OCI-LY1 (cell line): ENCODE results near the gene ZNF514.
"Not testable (repeated sequence)": the region's sequence is repeated elsewhere in the genome, so short reads cannot be mapped to it uniquely, and the experiment has no call there.

Experiments used
- H2AFZ ChIP-seq: fragments of 200-600 bp; sonication (generic), shearing (Covaris generic); 2 replicates; pipeline ENCODE4 v1.6.0; 2014; ENCODE audit warnings: antibody characterized with exemption, mild to moderate bottlenecking, low read length
- H3F3A ChIP-seq: fragments of 200-600 bp; sonication (generic), shearing (Covaris generic); 2 replicates; pipeline ENCODE4 v1.6.0; 2014; ENCODE audit warnings: mild to moderate bottlenecking, antibody characterized with exemption, low read length, moderate library complexity; ENCODE audit not compliant: insufficient read depth
- H3K27ac ChIP-seq: fragments of 200-600 bp; sonication (generic); 2 replicates; pipeline ENCODE4 v1.5.1; 2014; ENCODE audit warnings: low read length, mixed run types, mild to moderate bottlenecking, low read depth; ENCODE audit not compliant: poor library complexity, severe bottlenecking
- H3K27me3 ChIP-seq: fragments of 200-600 bp; sonication (generic); 2 replicates; pipeline ENCODE4 v1.6.0; 2014; ENCODE audit warnings: antibody characterized with exemption, mild to moderate bottlenecking, low read length, moderate library complexity; ENCODE audit not compliant: insufficient read depth
- H3K36me3 ChIP-seq: fragments of 200-600 bp; sonication (generic); 2 replicates; pipeline ENCODE4 v1.6.1; 2014; ENCODE audit warnings: mild to moderate bottlenecking, antibody characterized with exemption, low read length, moderate library complexity, mixed read lengths; ENCODE audit not compliant: insufficient read depth
- H3K4me1 ChIP-seq: fragments of 200-600 bp; sonication (generic); 2 replicates; pipeline ENCODE4 v1.5.1; 2014; ENCODE audit warnings: mild to moderate bottlenecking, low read length, moderate library complexity; ENCODE audit not compliant: insufficient read depth, severe bottlenecking
- H3K4me2 ChIP-seq: fragments of 200-600 bp; sonication (generic), shearing (Covaris generic); 2 replicates; pipeline ENCODE4 v1.6.1; 2014; ENCODE audit warnings: low read length
- H3K4me3 ChIP-seq: fragments of 200-600 bp; sonication (generic); 2 replicates; pipeline ENCODE4 v1.5.1; 2014; ENCODE audit warnings: low read length, low read depth, mild to moderate bottlenecking, mixed read lengths; ENCODE audit not compliant: poor library complexity, severe bottlenecking
- H3K79me2 ChIP-seq: fragments of 200-600 bp; shearing (Covaris generic); 2 replicates; pipeline ENCODE4 v1.6.1; 2016; ENCODE audit warnings: mixed run types, low read length, mixed read lengths; ENCODE audit not compliant: insufficient read depth
- H3K9ac ChIP-seq: fragments of 200-600 bp; sonication (generic), shearing (Covaris generic); 2 replicates; pipeline ENCODE4 v1.6.1; 2014; ENCODE audit warnings: mild to moderate bottlenecking, low read length, mixed read lengths
- H3K9me2 ChIP-seq: fragments of 200-600 bp; sonication (generic), shearing (Covaris generic); 2 replicates; pipeline ENCODE4 v1.6.1; 2014; ENCODE audit warnings: low read depth, mild to moderate bottlenecking, low read length, mixed read lengths
- H3K9me3 ChIP-seq: fragments of 200-600 bp; shearing (Covaris generic); 2 replicates; pipeline ENCODE4 v1.6.1; 2014; ENCODE audit warnings: low read length, mixed read lengths
- H4K20me1 ChIP-seq: fragments of 200-600 bp; sonication (generic), shearing (Covaris generic); 2 replicates; pipeline ENCODE4 v1.6.0; 2016; ENCODE audit warnings: mild to moderate bottlenecking, low read length; ENCODE audit not compliant: insufficient read depth
- EZH2 ChIP-seq: fragments of 200-600 bp; sonication (generic), shearing (Covaris generic); IDR thresholded peaks from 2 replicates; pipeline ENCODE4 v1.8.0; 2017; ENCODE audit warnings: borderline replicate concordance, mixed run types, mild to moderate bottlenecking, antibody characterized with exemption, low read length, moderate library complexity, mixed read lengths
- TF ChIP-seq, protein P1 (sequence below): fragments of 200-600 bp; sonication (generic), shearing (Covaris generic); IDR thresholded peaks from 2 replicates; pipeline ENCODE4 v1.5.1; 2017; ENCODE audit warnings: mild to moderate bottlenecking, antibody characterized with exemption, low read length, moderate library complexity, mixed read lengths

Gene ZNF514

DNA sequence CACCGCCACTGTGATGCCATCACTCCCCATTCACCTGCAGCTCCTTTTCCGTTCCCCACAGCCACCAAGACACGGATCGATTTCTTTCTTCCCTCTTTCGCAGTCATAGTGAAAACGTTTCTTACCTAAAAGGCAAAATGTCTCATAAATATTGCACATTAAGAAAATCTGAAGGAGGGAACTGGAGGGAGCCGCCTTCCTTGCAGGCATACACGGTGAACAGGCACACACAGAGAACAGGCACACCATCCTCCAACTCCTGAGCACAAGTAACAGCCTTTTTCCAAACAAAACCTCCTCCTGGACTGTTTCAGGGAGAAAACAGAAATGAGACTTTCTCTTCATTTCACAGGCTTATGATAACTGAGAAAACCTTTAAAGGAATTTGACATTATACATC lies 55.0 kb downstream of the ZNF514 start:
- Histone ChIP-seq H3K4me2 (no peak overlapping the region), H3K9me3 (no peaks in the 10 kb centered on the region), H3K4me1 (no peaks in the 10 kb centered on the region), H4K20me1 (no peaks in the 10 kb centered on the region), H2AFZ (no peak overlapping the region), H3K27ac (no peak overlapping the region), H3F3A (no peaks in the 10 kb centered on the region), H3K36me3 (peaks cover 96% of the 10 kb centered on the region), H3K9me2 (no peaks in the 10 kb centered on the region), H3K4me3 (no peak overlapping the region), H3K9ac (no peak overlapping the region), H3K79me2 (no peaks in the 10 kb centered on the region), H3K27me3 (no peaks in the 10 kb centered on the region)
- TF ChIP-seq EZH2: no peak
- TF ChIP-seq, protein P1, sequence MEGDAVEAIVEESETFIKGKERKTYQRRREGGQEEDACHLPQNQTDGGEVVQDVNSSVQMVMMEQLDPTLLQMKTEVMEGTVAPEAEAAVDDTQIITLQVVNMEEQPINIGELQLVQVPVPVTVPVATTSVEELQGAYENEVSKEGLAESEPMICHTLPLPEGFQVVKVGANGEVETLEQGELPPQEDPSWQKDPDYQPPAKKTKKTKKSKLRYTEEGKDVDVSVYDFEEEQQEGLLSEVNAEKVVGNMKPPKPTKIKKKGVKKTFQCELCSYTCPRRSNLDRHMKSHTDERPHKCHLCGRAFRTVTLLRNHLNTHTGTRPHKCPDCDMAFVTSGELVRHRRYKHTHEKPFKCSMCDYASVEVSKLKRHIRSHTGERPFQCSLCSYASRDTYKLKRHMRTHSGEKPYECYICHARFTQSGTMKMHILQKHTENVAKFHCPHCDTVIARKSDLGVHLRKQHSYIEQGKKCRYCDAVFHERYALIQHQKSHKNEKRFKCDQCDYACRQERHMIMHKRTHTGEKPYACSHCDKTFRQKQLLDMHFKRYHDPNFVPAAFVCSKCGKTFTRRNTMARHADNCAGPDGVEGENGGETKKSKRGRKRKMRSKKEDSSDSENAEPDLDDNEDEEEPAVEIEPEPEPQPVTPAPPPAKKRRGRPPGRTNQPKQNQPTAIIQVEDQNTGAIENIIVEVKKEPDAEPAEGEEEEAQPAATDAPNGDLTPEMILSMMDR: no peak

DNA sequence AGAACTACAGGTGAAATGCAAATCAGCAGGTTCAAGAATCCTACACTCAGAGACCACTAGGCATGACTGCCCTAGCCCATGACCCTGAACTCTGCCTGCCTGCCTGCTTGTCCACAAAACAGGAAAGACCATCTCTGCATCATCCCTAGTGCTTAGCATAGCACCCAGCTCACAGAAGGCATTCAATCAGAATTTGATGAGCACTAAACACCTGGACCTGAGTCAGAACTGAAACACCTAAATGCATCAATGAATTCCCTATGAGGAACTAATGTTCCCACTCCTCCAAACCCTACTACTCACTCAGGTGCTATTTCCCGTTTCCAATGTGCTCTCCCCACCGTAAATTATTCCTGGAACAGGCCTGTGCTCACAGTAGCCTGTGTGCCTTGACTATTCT lies 59.7 kb downstream of the ZNF514 start:
- no peak overlapping the region for H3K27ac ChIP-seq
- H2AFZ ChIP-seq: no peak overlapping the region
- TF ChIP-seq, protein P1: no peak
- no peak for TF ChIP-seq EZH2
- H3K9ac ChIP-seq: no peak overlapping the region
- H3K36me3 ChIP-seq: peaks cover 77% of the 10 kb centered on the region
- no peaks in the 10 kb centered on the region for H4K20me1 ChIP-seq
- H3K9me2 ChIP-seq: no peaks in the 10 kb centered on the region
- H3K9me3 ChIP-seq: no peaks in the 10 kb centered on the region
- no peaks in the 10 kb centered on the region for H3K27me3 ChIP-seq
- no peaks in the 10 kb centered on the region for H3K4me1 ChIP-seq
- H3K79me2 ChIP-seq: no peaks in the 10 kb centered on the region
- H3K4me3 ChIP-seq: no peak overlapping the region
- H3K4me2 ChIP-seq: no peak overlapping the region
- H3F3A ChIP-seq: no peaks in the 10 kb centered on the region

DNA sequence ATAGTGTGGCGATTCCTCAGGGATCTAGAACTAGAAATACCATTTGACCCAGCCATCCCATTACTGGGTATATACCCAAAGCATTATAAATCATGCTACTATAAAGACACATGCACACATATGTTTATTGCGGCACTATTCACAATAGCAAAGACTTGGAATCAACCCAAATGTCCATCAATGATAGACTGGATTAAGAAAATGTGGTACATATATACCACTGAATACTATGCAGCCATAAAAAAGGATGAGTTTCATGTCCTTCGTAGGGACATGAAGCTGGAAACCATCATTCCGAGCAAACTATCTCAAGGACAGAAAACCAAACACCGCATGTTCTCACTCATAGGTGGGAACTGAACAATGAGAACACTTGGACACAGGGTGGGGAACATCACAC lies 61.4 kb downstream of the ZNF514 start:
- H3K27me3 ChIP-seq, H3K27ac ChIP-seq, H3F3A ChIP-seq, H3K9me3 ChIP-seq, H4K20me1 ChIP-seq, H3K4me2 ChIP-seq, H3K4me3 ChIP-seq, H3K9ac ChIP-seq, H3K9me2 ChIP-seq, H3K79me2 ChIP-seq, H2AFZ ChIP-seq, H3K4me1 ChIP-seq: not testable (repeated sequence)
- H3K36me3 ChIP-seq: peaks cover 73% of the 10 kb centered on the region
